Thyroid gland (tissue), 4 donors: ENCODE results near the gene MGLL. TPM values are rescaled to one million over a fixed set of nuclear protein-coding genes. Genes with fewer than 3 reads are reported as not detected.

Source experiments
- DNase-seq, 2 donors: peaks; one replicate each; pipeline ENCODE4 v3.0.0-alpha.2; 2019
- H3K27ac ChIP-seq, 3 donors: fragments of 200-600 bp; sonication (generic); 1 replicate in 2 of 3; 2 replicates in 1 of 3; pipeline ENCODE4 v1.5.1; 2016 to 2019; ENCODE audit warnings: mild to moderate bottlenecking in 1 of 3, moderate library complexity in 1 of 3
- H3K27me3 ChIP-seq: fragments of 200-600 bp; sonication (generic); one replicate; pipeline ENCODE4 v1.5.1; 2019
- H3K36me3 ChIP-seq, 2 donors: fragments of 200-600 bp; sonication (generic); one replicate each; pipeline ENCODE4 v1.5.1; 2016 to 2019
- H3K4me1 ChIP-seq, 2 donors: fragments of 200-600 bp; sonication (generic); one replicate each; pipeline ENCODE4 v1.5.1; 2017 to 2019
- H3K4me3 ChIP-seq, 3 donors: fragments of 200-600 bp; sonication (generic); replicated peaks in 1 of 3; 1 replicate in 2 of 3; 2 replicates in 1 of 3; pipeline ENCODE4 v1.5.1; 2016; ENCODE audit warnings: mild to moderate bottlenecking in 1 of 3
- H3K9me3 ChIP-seq: fragments of 200-600 bp; sonication (generic); one replicate; pipeline ENCODE4 v1.5.1; 2017
- CTCF ChIP-seq, 6 experiments: fragments of 200-600 bp in 3 of 6; fragments of 450-650 bp in 3 of 6; sonication (generic) in 3 of 6; IDR thresholded peaks; one replicate each; pipeline ENCODE4 v1.5.1; 2016 to 2019; ENCODE audit warnings: antibody characterized with exemption in 6 of 6, mild to moderate bottlenecking in 2 of 6, inconsistent platforms in 1 of 6, moderate library complexity in 1 of 6
- POLR2A ChIP-seq, 2 donors: fragments of 450-650 bp; IDR thresholded peaks; one replicate each; pipeline ENCODE4 v1.6.1; 2017; ENCODE audit warnings: antibody characterized with exemption in 2 of 2, mild to moderate bottlenecking in 2 of 2, moderate library complexity in 1 of 2
- WGBS, 2 donors: methylation state at CpG; one replicate each; pipeline ENCODE4 v1.1.5; 2017; 5-methylcytosine and 5-hydroxymethylcytosine counted together
- intact Hi-C: fragments of 100-400 bp; cut with DNase I; formaldehyde crosslinking; loops from one replicate; pipeline ENCODE4 v1.15.1; 2023
- total RNA-seq, 4 donors: library from RNA; depleted of rRNA; stranded (reverse); fragments of >200 nt; gene quantifications; one replicate each; pipeline ENCODE4 v1.2.3, GENCODE V29; 2016

Gene MGLL
- total RNA-seq, 4 donors from 2014 or later = 12.4 to 24.7 (median 18.4) TPM

GRCh38 chr3:127668906-127669305 is 153.4 kb downstream of the MGLL start:
- no peaks in the 10 kb centered on the region for H3K9me3 ChIP-seq
- WGBS, 2 donors = 93 to 96% methylated on average over 6 to 7 of the region's 7 CpGs
- H3K4me3 ChIP-seq = no peak overlapping the region
- intact Hi-C loops = no loop called here
- no peaks in the 10 kb centered on the region for H3K36me3 ChIP-seq
- H3K4me1 ChIP-seq = peaks cover 11 to 12% of the 10 kb centered on the region in 2 donors
- H3K27me3 ChIP-seq = no peaks in the 10 kb centered on the region
- no peak for TF ChIP-seq CTCF (IDR thresholded peaks at IDR 0.05)
- TF ChIP-seq POLR2A (IDR thresholded peaks at IDR 0.05) = no peak
- DNase-seq = no peak
- H3K27ac ChIP-seq = no peak overlapping the region

GRCh38 chr3:127667119-127667681 is 155.1 kb downstream of the MGLL start:
- H3K27ac ChIP-seq = no peak overlapping the region
- H3K9me3 ChIP-seq = no peaks in the 10 kb centered on the region
- H3K36me3 ChIP-seq = no peaks in the 10 kb centered on the region
- 88 to 97% methylated on average over 5 to 6 of the region's 6 CpGs for WGBS, 2 donors
- H3K4me1 ChIP-seq = peaks cover 7% of the 10 kb centered on the region in 2 donors
- H3K27me3 ChIP-seq = no peaks in the 10 kb centered on the region
- TF ChIP-seq POLR2A (IDR thresholded peaks at IDR 0.05) = no peak
- no peak for TF ChIP-seq CTCF (IDR thresholded peaks at IDR 0.05)
- no peak overlapping the region for H3K4me3 ChIP-seq
- DNase-seq = no peak
- intact Hi-C loops = no loop called here

- H3K9me3 ChIP-seq = no peaks in the 10 kb centered on the region
- DNase-seq = no peak
- H3K36me3 ChIP-seq = no peaks in the 10 kb centered on the region
- H3K4me1 ChIP-seq = peaks cover 2 to 3% of the 10 kb centered on the region in 2 donors
- TF ChIP-seq CTCF (IDR thresholded peaks at IDR 0.05) (no peak), POLR2A (IDR thresholded peaks at IDR 0.05) (no peak)
- intact Hi-C loops = no loop called here
- H3K27ac ChIP-seq = no peak overlapping the region
- 87 to 96% methylated on average over 2 of the region's 2 CpGs for WGBS, 2 donors
- H3K27me3 ChIP-seq = no peaks in the 10 kb centered on the region
- H3K4me3 ChIP-seq = no peak overlapping the region
These were observed 155.6 kb downstream of the MGLL start for GRCh38 chr3:127666676-127667075.

- DNase-seq = no peak
These were observed 156.7 kb downstream of the MGLL start for GRCh38 chr3:127665586-127665985.

More at GRCh38 chr3:127665586-127665985, 156.7 kb downstream of the MGLL start:
- WGBS, 2 donors = 92 to 100% methylated on average over 3 of the region's 3 CpGs
- intact Hi-C loops = no loop called here
- no peaks in the 10 kb centered on the region for H3K9me3 ChIP-seq
- H3K4me3 ChIP-seq = no peak overlapping the region
- TF ChIP-seq CTCF (IDR thresholded peaks at IDR 0.05) = no peak
- TF ChIP-seq POLR2A (IDR thresholded peaks at IDR 0.05) = no peak
- no peaks in the 10 kb centered on the region for H3K36me3 ChIP-seq
- H3K4me1 ChIP-seq = no peaks in the 10 kb centered on the region
- no peaks in the 10 kb centered on the region for H3K27me3 ChIP-seq
- no peak overlapping the region for H3K27ac ChIP-seq
